ENCODE data around the gene TMEM134.
A peak's percentile ranks its signal among the peaks of the same experiment; 100 is the strongest.

The TMEM134 gene

DNA sequence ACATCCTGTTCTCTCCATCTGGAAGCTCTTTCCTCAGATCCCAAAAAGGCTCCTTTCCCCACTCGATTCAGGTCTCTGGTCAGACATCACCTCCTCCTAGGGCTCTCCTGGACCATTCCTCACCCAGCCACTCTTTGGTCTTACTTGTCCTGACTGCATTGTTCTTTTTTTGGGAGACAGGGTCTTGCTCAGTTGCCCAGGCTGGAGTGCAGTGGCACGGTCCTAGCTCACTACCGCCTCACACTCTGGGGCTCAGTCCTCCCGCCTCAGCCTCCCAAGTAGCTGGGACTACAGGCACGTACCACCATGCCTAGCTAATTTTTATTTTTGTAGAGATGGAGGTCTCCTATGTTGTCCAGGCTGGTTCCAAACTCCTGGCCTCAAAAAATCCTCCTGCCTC lies 23.5 kb downstream of the TMEM134 start:
- Histone ChIP-seq H3K27me3 (ENCODE audit: control insufficient read depth in 2 of 2, insufficient read depth in 2 of 2, low read length in 2 of 2) (no peaks in the 10 kb centered on the region), H3K36me3 (ENCODE audit: control insufficient read depth in 2 of 2, insufficient read depth in 2 of 2, low read length in 2 of 2) (peaks cover 11% of the 10 kb centered on the region in 2 donors), H3K4me1 (ENCODE audit: control insufficient read depth in 2 of 2, insufficient read depth in 2 of 2, low read length in 2 of 2) (peaks cover 16 to 19% of the 10 kb centered on the region in 2 donors), H3K9me3 (ENCODE audit: control insufficient read depth in 2 of 2, low read length in 2 of 2) (no peaks in the 10 kb centered on the region), H3K9ac (ENCODE audit: low read depth in 1 of 2, low read length in 2 of 2) (no peak overlapping the region), H3K27ac (ENCODE audit: low read depth in 2 of 2, low read length in 2 of 2) (no peak overlapping the region), H3K4me3 (ENCODE audit: low read length in 2 of 2) (no peak overlapping the region)

DNA sequence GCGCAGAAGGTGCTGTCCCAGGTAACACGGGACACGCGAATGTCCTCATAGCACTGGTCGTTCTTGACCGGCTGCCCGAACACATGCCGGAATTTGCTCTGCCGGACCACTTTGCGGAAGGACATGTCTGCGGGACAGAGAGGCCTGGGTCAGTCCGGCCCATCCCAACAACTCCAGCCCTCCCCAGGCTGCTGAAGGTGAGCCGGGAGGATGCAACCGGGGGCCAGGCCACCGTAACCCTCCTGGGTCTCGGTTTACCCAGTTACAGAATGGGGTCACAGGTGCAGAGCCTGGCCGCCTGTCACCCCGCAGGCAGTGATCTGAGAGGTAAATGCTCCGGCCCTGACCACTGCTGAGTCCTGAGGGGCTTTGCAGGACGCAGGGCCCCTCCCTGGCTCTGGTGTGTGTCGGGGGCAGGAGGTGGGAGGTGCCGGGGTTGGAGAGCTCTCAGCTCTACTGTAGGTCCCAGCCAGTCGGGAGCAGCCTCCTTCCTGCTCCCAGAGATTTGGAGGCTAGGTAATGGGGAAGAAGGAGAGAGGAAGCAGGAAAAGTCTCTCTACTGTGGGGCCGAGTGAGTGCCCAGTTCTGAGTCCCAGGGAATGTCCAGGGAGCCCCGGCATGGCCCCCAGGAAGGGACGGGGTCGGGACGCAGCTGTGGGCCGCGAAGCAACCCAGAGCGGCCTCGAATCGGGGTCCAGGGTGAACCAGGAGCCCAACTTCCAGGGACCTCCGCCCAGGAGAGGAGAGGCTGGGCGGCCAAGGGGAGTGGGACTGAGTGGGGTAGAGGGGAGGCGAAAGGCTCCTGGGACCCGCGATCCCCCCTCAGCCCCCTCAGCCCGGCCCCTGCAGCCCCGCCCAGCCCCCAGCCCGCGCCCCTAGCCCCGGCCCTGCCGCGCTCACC lies 26.3 kb downstream of the TMEM134 start:
- H3K27ac ChIP-seq (ENCODE audit: low read depth in 2 of 2, low read length in 2 of 2), result peak overlapping the region; percentile 86 to 90
- no peaks in the 10 kb centered on the region for H3K27me3 ChIP-seq (ENCODE audit: control insufficient read depth in 2 of 2, insufficient read depth in 2 of 2, low read length in 2 of 2)
- peak overlapping the region; percentile 83 to 96 for H3K9ac ChIP-seq (ENCODE audit: low read depth in 1 of 2, low read length in 2 of 2)
- H3K4me3 ChIP-seq (ENCODE audit: low read length in 2 of 2), result peak overlapping the region; percentile 76 to 88
- no peaks in the 10 kb centered on the region for H3K9me3 ChIP-seq (ENCODE audit: control insufficient read depth in 2 of 2, low read length in 2 of 2)
- peaks cover 19 to 27% of the 10 kb centered on the region in 2 donors for H3K4me1 ChIP-seq (ENCODE audit: control insufficient read depth in 2 of 2, insufficient read depth in 2 of 2, low read length in 2 of 2)
- peaks cover 18 to 21% of the 10 kb centered on the region in 2 donors for H3K36me3 ChIP-seq (ENCODE audit: control insufficient read depth in 2 of 2, insufficient read depth in 2 of 2, low read length in 2 of 2)

DNA sequence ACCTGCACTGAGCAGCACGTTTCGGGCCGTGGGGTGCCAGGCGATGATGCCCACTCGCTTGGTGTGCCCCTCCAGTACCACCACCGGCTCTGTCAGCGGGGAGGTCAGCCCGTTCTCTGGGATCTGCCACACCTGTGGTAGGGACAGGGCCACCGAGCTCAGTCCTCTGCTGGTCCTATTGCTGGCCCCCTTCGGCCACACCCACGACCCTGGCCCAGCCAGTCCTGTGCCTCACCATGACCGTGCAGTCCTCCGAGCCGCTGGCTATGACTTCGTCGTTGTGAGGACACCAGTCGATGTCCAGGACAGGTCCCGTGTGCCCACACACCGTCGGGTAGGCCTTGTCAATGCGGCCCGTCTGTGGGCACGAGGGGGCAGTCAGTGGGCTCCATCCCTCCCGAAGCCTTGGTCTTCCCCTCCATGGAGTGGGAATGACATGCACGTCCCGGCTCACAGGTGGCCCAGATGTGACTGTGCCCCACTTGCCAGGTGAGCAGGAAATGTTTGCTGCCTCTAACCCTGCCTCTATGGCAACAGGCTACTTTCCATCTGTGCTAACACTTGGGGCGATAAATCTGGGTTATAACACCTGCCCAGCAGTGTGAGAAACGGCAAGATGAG lies 27.2 kb downstream of the TMEM134 start:
- peak overlapping the region; percentile 83 to 96 for H3K9ac ChIP-seq (ENCODE audit: low read depth in 1 of 2, low read length in 2 of 2)
- no peaks in the 10 kb centered on the region for H3K27me3 ChIP-seq (ENCODE audit: control insufficient read depth in 2 of 2, insufficient read depth in 2 of 2, low read length in 2 of 2)
- peaks cover 20 to 24% of the 10 kb centered on the region in 2 donors for H3K36me3 ChIP-seq (ENCODE audit: control insufficient read depth in 2 of 2, insufficient read depth in 2 of 2, low read length in 2 of 2)
- H3K27ac ChIP-seq (ENCODE audit: low read depth in 2 of 2, low read length in 2 of 2), result peak overlapping the region in 1 of 2 donors; percentile 16
- H3K4me3 ChIP-seq (ENCODE audit: low read length in 2 of 2), result peak overlapping the region; percentile 76 to 88
- H3K9me3 ChIP-seq (ENCODE audit: control insufficient read depth in 2 of 2, low read length in 2 of 2), result no peaks in the 10 kb centered on the region
- H3K4me1 ChIP-seq (ENCODE audit: control insufficient read depth in 2 of 2, insufficient read depth in 2 of 2, low read length in 2 of 2), result peaks cover 19 to 27% of the 10 kb centered on the region in 2 donors

DNA sequence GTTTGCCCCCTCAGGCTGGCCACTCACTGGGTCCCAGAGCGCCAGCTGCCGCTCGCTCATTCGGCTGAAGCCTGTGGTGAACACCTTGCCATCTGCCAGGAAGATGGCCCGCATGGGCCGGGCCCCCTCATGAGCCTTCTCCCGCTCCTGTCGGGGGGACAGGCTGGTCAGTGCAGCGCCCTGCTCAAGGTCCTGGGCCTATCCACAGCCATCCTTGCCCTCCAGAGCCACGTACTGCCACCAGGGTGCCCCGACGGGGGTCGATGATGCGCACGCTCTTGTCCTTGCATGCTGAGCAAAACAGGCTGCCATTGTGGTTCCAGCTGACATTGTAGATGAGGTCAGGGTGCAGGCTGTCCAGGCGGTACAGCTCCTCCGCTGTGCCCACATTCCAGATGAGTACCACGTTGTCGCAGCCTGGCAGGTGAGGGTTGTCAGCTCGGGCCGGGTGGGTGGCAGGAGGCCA lies 27.9 kb downstream of the TMEM134 start:
- Histone ChIP-seq H3K4me1 (ENCODE audit: control insufficient read depth in 2 of 2, insufficient read depth in 2 of 2, low read length in 2 of 2) (peaks cover 18 to 28% of the 10 kb centered on the region in 2 donors), H3K4me3 (ENCODE audit: low read length in 2 of 2) (no peak overlapping the region), H3K9me3 (ENCODE audit: control insufficient read depth in 2 of 2, low read length in 2 of 2) (no peaks in the 10 kb centered on the region), H3K36me3 (ENCODE audit: control insufficient read depth in 2 of 2, insufficient read depth in 2 of 2, low read length in 2 of 2) (peaks cover 20 to 24% of the 10 kb centered on the region in 2 donors), H3K27me3 (ENCODE audit: control insufficient read depth in 2 of 2, insufficient read depth in 2 of 2, low read length in 2 of 2) (no peaks in the 10 kb centered on the region), H3K9ac (ENCODE audit: low read depth in 1 of 2, low read length in 2 of 2) (no peak overlapping the region), H3K27ac (ENCODE audit: low read depth in 2 of 2, low read length in 2 of 2) (no peak overlapping the region)

DNA sequence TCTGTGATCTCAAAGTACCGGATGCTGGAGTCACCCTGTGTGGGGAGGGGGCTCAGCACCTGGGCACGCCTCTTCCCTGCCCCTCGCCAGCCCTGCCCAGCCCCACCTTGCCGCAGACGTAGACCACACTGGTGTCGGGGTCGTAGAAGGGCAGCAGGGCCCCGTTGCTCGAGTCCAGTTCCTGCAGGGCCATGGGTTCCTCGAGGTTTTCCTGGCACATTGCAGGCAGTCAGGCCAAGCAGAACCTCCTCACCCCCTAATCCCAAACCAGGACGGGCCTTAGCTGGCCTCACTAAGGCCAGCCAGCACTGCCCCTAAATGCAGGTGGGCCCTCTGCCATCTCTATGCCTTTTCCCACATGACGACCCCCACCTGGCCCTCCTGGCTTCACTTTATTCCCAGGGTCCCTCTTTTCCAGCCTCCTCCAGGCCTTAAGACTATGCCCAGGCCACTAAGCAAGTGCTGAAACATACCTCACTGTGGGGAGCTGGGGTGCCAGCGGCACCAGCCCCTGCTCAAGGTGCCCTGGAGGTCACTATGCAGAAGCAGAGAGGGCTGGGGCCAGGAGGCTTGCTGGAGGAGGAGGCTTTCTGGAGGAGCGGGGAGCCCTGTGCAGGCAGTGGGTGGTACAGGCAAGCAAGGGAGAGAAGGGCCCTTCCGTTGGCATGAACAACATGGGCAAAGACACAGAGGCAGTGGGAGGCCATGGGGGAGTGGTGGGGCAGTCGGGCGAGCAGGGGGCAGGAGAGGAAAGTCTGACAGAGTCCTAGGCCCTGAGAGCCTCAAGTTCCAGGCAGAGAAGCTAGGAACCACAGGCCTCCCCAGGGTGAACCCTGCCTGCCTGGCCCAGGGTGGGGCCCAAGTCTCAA lies 28.6 kb downstream of the TMEM134 start:
- no peaks in the 10 kb centered on the region for H3K27me3 ChIP-seq (ENCODE audit: control insufficient read depth in 2 of 2, insufficient read depth in 2 of 2, low read length in 2 of 2)
- no peak overlapping the region for H3K9ac ChIP-seq (ENCODE audit: low read depth in 1 of 2, low read length in 2 of 2)
- no peaks in the 10 kb centered on the region for H3K9me3 ChIP-seq (ENCODE audit: control insufficient read depth in 2 of 2, low read length in 2 of 2)
- H3K36me3 ChIP-seq (ENCODE audit: control insufficient read depth in 2 of 2, insufficient read depth in 2 of 2, low read length in 2 of 2), result peaks cover 24 to 25% of the 10 kb centered on the region in 2 donors
- peak overlapping the region in 1 of 2 donors; percentile 61 for H3K27ac ChIP-seq (ENCODE audit: low read depth in 2 of 2, low read length in 2 of 2)
- no peak overlapping the region for H3K4me3 ChIP-seq (ENCODE audit: low read length in 2 of 2)
- peaks cover 17 to 29% of the 10 kb centered on the region in 2 donors for H3K4me1 ChIP-seq (ENCODE audit: control insufficient read depth in 2 of 2, insufficient read depth in 2 of 2, low read length in 2 of 2)

DNA sequence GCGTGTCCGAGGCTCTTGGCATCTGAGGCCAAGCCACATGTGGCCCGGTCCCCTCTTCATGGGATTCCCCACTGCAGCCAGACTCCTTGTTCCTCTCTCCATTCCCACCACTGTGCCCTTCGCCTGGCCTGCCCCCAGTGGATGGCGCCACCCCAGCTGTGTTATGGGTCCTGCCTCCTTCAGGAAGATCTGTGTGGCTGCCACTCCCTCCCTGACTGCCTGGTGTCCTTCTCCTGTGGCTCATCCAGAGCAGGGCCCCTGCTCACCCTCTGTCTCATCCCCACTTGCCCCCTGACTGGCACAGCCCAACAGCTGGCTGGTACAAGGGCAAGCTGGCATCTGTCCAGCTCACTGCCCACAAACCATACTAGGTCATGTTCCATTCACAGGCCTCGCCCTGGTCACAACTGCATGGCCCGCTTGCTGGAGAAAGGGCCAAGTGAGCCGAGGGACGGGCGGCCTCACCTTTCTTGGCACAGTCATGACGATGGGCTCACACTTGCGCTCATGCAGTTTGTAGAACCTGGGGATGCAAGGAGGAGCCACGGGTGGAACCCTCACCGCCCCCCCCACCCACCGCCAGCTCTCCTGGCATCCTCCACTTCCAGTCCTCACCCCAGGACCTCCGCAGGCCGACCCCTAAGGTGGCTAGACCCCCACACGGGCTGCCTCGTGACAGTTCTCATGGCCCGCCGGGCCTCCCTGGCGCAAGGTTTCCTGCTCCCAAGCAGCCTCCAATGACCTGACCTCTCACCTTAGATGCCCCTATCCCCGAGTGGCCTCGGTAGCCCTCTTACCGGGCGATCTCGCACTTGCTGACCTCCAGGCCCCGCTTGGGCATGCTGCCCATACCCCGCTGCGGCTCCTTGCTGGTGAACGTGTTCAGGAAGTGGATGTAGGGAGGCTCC lies 29.5 kb downstream of the TMEM134 start:
- H3K9ac ChIP-seq (ENCODE audit: low read depth in 1 of 2, low read length in 2 of 2), result no peak overlapping the region
- H3K27ac ChIP-seq (ENCODE audit: low read depth in 2 of 2, low read length in 2 of 2), result peak overlapping the region; percentile 26 to 61
- H3K36me3 ChIP-seq (ENCODE audit: control insufficient read depth in 2 of 2, insufficient read depth in 2 of 2, low read length in 2 of 2), result peaks cover 24 to 32% of the 10 kb centered on the region in 2 donors
- no peaks in the 10 kb centered on the region for H3K9me3 ChIP-seq (ENCODE audit: control insufficient read depth in 2 of 2, low read length in 2 of 2)
- peak overlapping the region in 1 of 2 donors; percentile 44 for H3K4me3 ChIP-seq (ENCODE audit: low read length in 2 of 2)
- H3K27me3 ChIP-seq (ENCODE audit: control insufficient read depth in 2 of 2, insufficient read depth in 2 of 2, low read length in 2 of 2), result no peaks in the 10 kb centered on the region
- peaks cover 17 to 24% of the 10 kb centered on the region in 2 donors for H3K4me1 ChIP-seq (ENCODE audit: control insufficient read depth in 2 of 2, insufficient read depth in 2 of 2, low read length in 2 of 2)

DNA sequence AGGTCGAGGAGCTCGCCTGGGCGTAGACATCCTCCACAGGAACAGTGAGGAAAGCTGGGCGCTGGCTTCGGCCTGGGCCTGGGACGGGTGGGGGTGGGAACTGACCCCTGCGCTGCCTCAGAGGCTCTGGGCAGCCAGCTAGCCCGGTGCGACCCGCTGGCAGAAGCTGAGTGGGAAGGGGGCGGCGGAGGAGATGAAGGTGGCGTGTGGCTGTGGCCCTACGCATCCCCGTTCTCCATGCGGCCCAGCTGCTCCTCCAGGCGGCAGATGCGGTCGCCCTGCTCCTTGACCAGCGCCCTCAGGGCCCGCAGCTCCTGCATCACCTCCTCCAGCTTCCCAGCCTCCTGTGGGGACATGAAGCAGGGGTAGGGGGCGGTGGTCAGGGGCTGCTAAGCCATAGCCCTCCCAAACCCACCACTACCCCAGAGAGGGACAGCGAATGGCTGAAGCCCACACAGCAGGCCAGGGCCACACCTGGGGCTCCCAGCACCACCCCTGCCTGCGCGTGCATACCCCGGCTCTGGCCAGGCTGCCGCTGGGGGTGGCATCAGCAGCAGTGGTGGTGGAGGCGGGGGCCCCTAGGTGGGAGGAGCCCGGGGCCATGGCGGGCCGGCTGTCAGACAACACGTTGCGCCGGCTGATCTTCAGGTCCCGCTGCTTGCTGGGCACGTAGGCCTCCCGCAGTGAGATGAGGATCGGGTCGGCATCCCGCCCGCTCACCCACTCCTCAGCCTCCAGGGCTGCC lies 30.7 kb downstream of the TMEM134 start:
- peaks cover 37 to 43% of the 10 kb centered on the region in 2 donors for H3K36me3 ChIP-seq (ENCODE audit: control insufficient read depth in 2 of 2, insufficient read depth in 2 of 2, low read length in 2 of 2)
- H3K9ac ChIP-seq (ENCODE audit: low read depth in 1 of 2, low read length in 2 of 2), result no peak overlapping the region
- H3K27ac ChIP-seq (ENCODE audit: low read depth in 2 of 2, low read length in 2 of 2), result peak overlapping the region in 1 of 2 donors; percentile 87
- H3K4me1 ChIP-seq (ENCODE audit: control insufficient read depth in 2 of 2, insufficient read depth in 2 of 2, low read length in 2 of 2), result peaks cover 17 to 24% of the 10 kb centered on the region in 2 donors
- no peaks in the 10 kb centered on the region for H3K27me3 ChIP-seq (ENCODE audit: control insufficient read depth in 2 of 2, insufficient read depth in 2 of 2, low read length in 2 of 2)
- H3K4me3 ChIP-seq (ENCODE audit: low read length in 2 of 2), result peak overlapping the region; percentile 32 to 77
- no peaks in the 10 kb centered on the region for H3K9me3 ChIP-seq (ENCODE audit: control insufficient read depth in 2 of 2, low read length in 2 of 2)

DNA sequence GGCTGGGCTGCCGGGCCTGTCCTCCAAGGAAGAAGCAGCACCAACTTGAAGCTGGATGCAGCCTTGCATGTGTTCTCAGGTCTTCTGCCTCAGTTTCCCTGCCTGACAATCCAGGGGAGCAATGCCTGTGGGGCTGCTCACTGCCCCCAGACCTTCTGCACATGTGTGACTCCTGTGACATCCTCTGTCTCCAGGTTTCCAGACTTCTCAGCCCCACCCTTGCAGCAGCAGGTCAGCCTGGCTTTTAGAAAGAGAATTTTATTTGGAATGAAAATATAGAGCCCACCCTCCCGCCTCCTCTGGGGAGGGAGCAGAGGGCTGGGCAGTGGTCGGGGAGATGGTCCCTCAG lies 31.3 kb downstream of the TMEM134 start:
- H3K4me3 ChIP-seq (ENCODE audit: low read length in 2 of 2), result peak overlapping the region; percentile 32 to 77
- H3K36me3 ChIP-seq (ENCODE audit: control insufficient read depth in 2 of 2, insufficient read depth in 2 of 2, low read length in 2 of 2), result peaks cover 42 to 46% of the 10 kb centered on the region in 2 donors
- H3K27ac ChIP-seq (ENCODE audit: low read depth in 2 of 2, low read length in 2 of 2), result peak overlapping the region; percentile 55 to 87
- H3K9me3 ChIP-seq (ENCODE audit: control insufficient read depth in 2 of 2, low read length in 2 of 2), result no peaks in the 10 kb centered on the region
- no peaks in the 10 kb centered on the region for H3K27me3 ChIP-seq (ENCODE audit: control insufficient read depth in 2 of 2, insufficient read depth in 2 of 2, low read length in 2 of 2)
- peaks cover 17 to 24% of the 10 kb centered on the region in 2 donors for H3K4me1 ChIP-seq (ENCODE audit: control insufficient read depth in 2 of 2, insufficient read depth in 2 of 2, low read length in 2 of 2)
- H3K9ac ChIP-seq (ENCODE audit: low read depth in 1 of 2, low read length in 2 of 2), result peak overlapping the region in 1 of 2 donors; percentile 47
